Measurements from ENCODE around the gene RALY. TPM values are rescaled to one million over a fixed set of nuclear protein-coding genes. Genes with fewer than 3 reads are reported as not detected.

The RALY gene
- total RNA-seq, 3 donors from 2014 or later = 152 to 229 (median 215) TPM

- intact Hi-C loops (cut with DNase I, micrococcal nuclease) = no loop called here
- Histone ChIP-seq H3K4me1 (ENCODE audit: low read depth) (peaks cover 3% of the 10 kb centered on the region), H3K9me3 (no peaks in the 10 kb centered on the region), H3K4me3 (no peak overlapping the region), H3K36me3 (ENCODE audit: low read depth) (no peaks in the 10 kb centered on the region)
- TF ChIP-seq, protein P1, sequence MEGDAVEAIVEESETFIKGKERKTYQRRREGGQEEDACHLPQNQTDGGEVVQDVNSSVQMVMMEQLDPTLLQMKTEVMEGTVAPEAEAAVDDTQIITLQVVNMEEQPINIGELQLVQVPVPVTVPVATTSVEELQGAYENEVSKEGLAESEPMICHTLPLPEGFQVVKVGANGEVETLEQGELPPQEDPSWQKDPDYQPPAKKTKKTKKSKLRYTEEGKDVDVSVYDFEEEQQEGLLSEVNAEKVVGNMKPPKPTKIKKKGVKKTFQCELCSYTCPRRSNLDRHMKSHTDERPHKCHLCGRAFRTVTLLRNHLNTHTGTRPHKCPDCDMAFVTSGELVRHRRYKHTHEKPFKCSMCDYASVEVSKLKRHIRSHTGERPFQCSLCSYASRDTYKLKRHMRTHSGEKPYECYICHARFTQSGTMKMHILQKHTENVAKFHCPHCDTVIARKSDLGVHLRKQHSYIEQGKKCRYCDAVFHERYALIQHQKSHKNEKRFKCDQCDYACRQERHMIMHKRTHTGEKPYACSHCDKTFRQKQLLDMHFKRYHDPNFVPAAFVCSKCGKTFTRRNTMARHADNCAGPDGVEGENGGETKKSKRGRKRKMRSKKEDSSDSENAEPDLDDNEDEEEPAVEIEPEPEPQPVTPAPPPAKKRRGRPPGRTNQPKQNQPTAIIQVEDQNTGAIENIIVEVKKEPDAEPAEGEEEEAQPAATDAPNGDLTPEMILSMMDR (IDR thresholded peaks at IDR 0.05) = no peak
- ATAC-seq (peak; percentile 60), DNase-seq (no peak)
Observed at GRCh38 chr20:33981347-33981746, 12.4 kb upstream of the RALY start.

DNA sequence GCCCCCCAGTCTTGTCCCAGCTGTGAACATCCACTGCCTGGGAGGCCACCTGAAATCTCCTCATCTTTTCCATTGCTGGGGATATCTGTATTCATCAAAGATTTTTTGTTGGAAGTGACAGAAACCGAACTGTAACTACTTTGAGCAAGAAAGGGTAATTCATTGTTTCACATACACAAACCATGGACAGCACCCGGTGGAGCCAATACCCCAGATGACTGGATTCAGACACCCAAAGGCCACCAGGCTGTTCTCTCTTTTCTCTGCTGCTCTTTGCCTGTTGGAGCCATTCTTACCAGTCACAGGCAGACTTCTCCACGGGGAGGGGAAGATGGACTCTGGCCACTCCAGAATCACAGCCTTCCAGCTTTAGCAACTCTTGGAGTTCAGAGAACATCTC, 11.7 kb upstream of the RALY start:
- no peaks in the 10 kb centered on the region for H3K36me3 ChIP-seq (ENCODE audit: low read depth)
- H3K4me3 ChIP-seq = no peak overlapping the region
- peaks cover 3% of the 10 kb centered on the region for H3K4me1 ChIP-seq (ENCODE audit: low read depth)
- no peaks in the 10 kb centered on the region for H3K9me3 ChIP-seq
- ATAC-seq = peak; percentile 31
- no peak for DNase-seq
- TF ChIP-seq, protein P1 (IDR thresholded peaks at IDR 0.05) = no peak
- intact Hi-C loops (cut with DNase I, micrococcal nuclease) = no loop called here

GRCh38 chr20:33983371-33983770, 10.3 kb upstream of the RALY start:
- H3K36me3 ChIP-seq (ENCODE audit: low read depth) = no peaks in the 10 kb centered on the region
- H3K9me3 ChIP-seq = no peaks in the 10 kb centered on the region
- peaks cover 3% of the 10 kb centered on the region for H3K4me1 ChIP-seq (ENCODE audit: low read depth)
- ATAC-seq (no peak), DNase-seq (no peak)
- no peak overlapping the region for H3K4me3 ChIP-seq
- TF ChIP-seq, protein P1 (IDR thresholded peaks at IDR 0.05) = no peak
- intact Hi-C loops (cut with DNase I, micrococcal nuclease) = no loop called here

- Histone ChIP-seq H3K4me3 (no peak overlapping the region), H3K36me3 (ENCODE audit: low read depth) (no peaks in the 10 kb centered on the region), H3K9me3 (no peaks in the 10 kb centered on the region), H3K4me1 (ENCODE audit: low read depth) (peaks cover 3% of the 10 kb centered on the region)
- intact Hi-C loops (cut with DNase I, micrococcal nuclease) = no loop called here
- no peak for ATAC-seq
- TF ChIP-seq, protein P1 (IDR thresholded peaks at IDR 0.05) = no peak
- no peak for DNase-seq
Observed at GRCh38 chr20:33984182-33984719, 9.5 kb upstream of the RALY start.

GRCh38 chr20:33985280-33985679, 8.4 kb upstream of the RALY start:
- H3K36me3 ChIP-seq (ENCODE audit: low read depth) = no peaks in the 10 kb centered on the region
- H3K4me1 ChIP-seq (ENCODE audit: low read depth) = peaks cover 3% of the 10 kb centered on the region
- TF ChIP-seq, protein P1 (IDR thresholded peaks at IDR 0.05) = no peak
- no peak for ATAC-seq
- no peak overlapping the region for H3K4me3 ChIP-seq
- no peak for DNase-seq
- no peaks in the 10 kb centered on the region for H3K9me3 ChIP-seq
- intact Hi-C loops (cut with DNase I, micrococcal nuclease) = no loop called here

GRCh38 chr20:33985830-33986229, 7.9 kb upstream of the RALY start:
- no peak for DNase-seq
- TF ChIP-seq, protein P1 (IDR thresholded peaks at IDR 0.05) = no peak

More at GRCh38 chr20:33985830-33986229, 7.9 kb upstream of the RALY start:
- no peak overlapping the region for H3K4me3 ChIP-seq
- H3K36me3 ChIP-seq (ENCODE audit: low read depth) = no peaks in the 10 kb centered on the region
- intact Hi-C loops (cut with DNase I, micrococcal nuclease) = no loop called here
- peaks cover 3% of the 10 kb centered on the region for H3K4me1 ChIP-seq (ENCODE audit: low read depth)
- no peaks in the 10 kb centered on the region for H3K9me3 ChIP-seq
- no peak for ATAC-seq
